Ovary (tissue), 9 donors: ENCODE results near the gene FBLN2. TPM values are rescaled to one million over a fixed set of nuclear protein-coding genes. Genes with fewer than 3 reads are reported as not detected.
A peak's percentile ranks its signal among the peaks of the same experiment; 100 is the strongest.

ENCODE experiments used
- DNase-seq, 5 donors: peaks; one replicate each; pipeline ENCODE4 v3.0.0-alpha.2; 2019 to 2020
- H3K27ac ChIP-seq, 2 donors: fragments of 200-600 bp; one replicate each; pipeline versions ENCODE4 v1.5.1 to v1.8.0; 2019 to 2022
- H3K27me3 ChIP-seq: fragments of 200-600 bp; one replicate; pipeline ENCODE4 v1.8.0; 2022
- H3K36me3 ChIP-seq: fragments of 200-600 bp; sonication (generic); one replicate; pipeline ENCODE4 v1.5.1; 2019
- H3K4me1 ChIP-seq: one replicate; pipeline ENCODE4 v1.8.1; 2013; ENCODE audit warnings: mild to moderate bottlenecking, moderate library complexity; ENCODE audit not compliant: insufficient read depth
- H3K4me3 ChIP-seq: fragments of 200-600 bp; sonication (generic); one replicate; pipeline ENCODE4 v1.5.1; 2017
- H3K9me3 ChIP-seq, 2 donors: fragments of 200-600 bp in 1 of 2; sonication (generic) in 1 of 2; one replicate each; pipeline versions ENCODE4 v1.5.1 to v1.8.1; 2013 to 2019; ENCODE audit warnings: mild to moderate bottlenecking in 1 of 2, moderate library complexity in 1 of 2
- CTCF ChIP-seq, 3 donors: fragments of 450-650 bp in 2 of 3; fragments of 200-600 bp in 1 of 3; IDR thresholded peaks; one replicate each; pipeline versions ENCODE4 v1.5.1 to v1.8.0; 2016 to 2022; ENCODE audit warnings: antibody characterized with exemption in 3 of 3, mild to moderate bottlenecking in 1 of 3
- EP300 ChIP-seq: sonication (generic); formaldehyde crosslinking; IDR thresholded peaks from one replicate; pipeline ENCODE4 v1.6.1; 2017; ENCODE audit warnings: antibody characterized with exemption
- POLR2A ChIP-seq: fragments of 450-650 bp; IDR thresholded peaks from one replicate; pipeline ENCODE4 v1.6.1; 2017; ENCODE audit warnings: antibody characterized with exemption, mild to moderate bottlenecking, moderate library complexity
- WGBS, 3 donors: extraction: QIAGEN DNeasy Blood & Tissue Kit in 1 of 3; methylation state at CpG; one replicate each; pipeline versions ENCODE4 v1.1.5 to v1.1.7; 2013 to 2017; 5-methylcytosine and 5-hydroxymethylcytosine counted together
- intact Hi-C, 4 donors: fragments of 100-400 bp; cut with DNase I; formaldehyde crosslinking; loops; one replicate each; pipeline versions ENCODE4 v1.11.0 to v1.15.1; 2022 to 2023
- polyA plus RNA-seq, 2 donors: library from polyadenylated mRNA; stranded (reverse); fragments of 200-250 nt in 1 of 2; fragments of 350-450 nt in 1 of 2; fragmentation: Illumina TruSeq in 1 of 2; extraction: RNeasy Lipid Tissue Mini Kit (QIAGEN cat#74804) in 1 of 2; gene quantifications; one replicate each; pipeline ENCODE4 v1.2.3, GENCODE V29; 2013 to 2014
- total RNA-seq, 7 donors: library from RNA; depleted of rRNA in 2 of 7; stranded (reverse); fragments of >200 nt in 2 of 7; fragmentation: NEBNext Ultra II Directional in 3 of 7; extraction: Animal tissue kit (Norgen Biotek cat#: 25700) in 3 of 7; gene quantifications; one replicate each; pipeline versions ENCODE4 v1.1.0 to v1.2.4, GENCODE V29; 2016 to 2023
- donor health status: DM: no; HTN: no; CAD: no; lungs with moderate emphysema.
- donor health status: DM: no; HTN: no; CAD: no.
- donor health status: Bipolar disorder and iron deficiency.
- donor health status: DM: yes; HTN: yes; CAD: no.
- donor health status: DM: no; HTN: no; CAD: no.
- donor health status: DM: yes; HTN: yes; CAD: no.

The FBLN2 gene
- total and polyA plus RNA-seq, 9 donors, result 4.0 to 18.2 (median 8.1) TPM

DNA sequence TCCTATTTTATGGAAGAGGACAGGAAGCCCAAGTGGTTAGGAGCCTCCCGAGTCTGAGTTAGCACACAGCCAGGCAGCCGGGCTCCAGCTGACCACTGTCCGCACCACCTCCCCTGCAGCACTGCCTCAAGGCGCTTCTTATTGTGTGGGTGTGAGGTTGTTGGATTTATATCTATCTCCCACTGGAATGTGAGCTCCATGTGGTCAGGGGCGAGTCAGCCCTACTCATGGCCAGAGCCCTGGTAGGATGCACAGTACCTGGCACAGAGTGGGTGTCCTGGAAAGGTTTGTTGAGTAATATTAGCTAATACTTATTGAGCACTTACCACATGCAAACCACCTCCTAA, 9.7 kb upstream of the FBLN2 start:
- Histone ChIP-seq H3K27ac (no peak overlapping the region), H3K9me3 (no peaks in the 10 kb centered on the region), H3K4me1 (no peaks in the 10 kb centered on the region), H3K27me3 (no peaks in the 10 kb centered on the region), H3K36me3 (no peaks in the 10 kb centered on the region), H3K4me3 (no peak overlapping the region)
- intact Hi-C loops, result no loop called here
- DNase-seq, result no peak
- TF ChIP-seq EP300 (no peak), POLR2A (no peak), CTCF (IDR thresholded peaks at IDR 0.05) (no peak)
- 64 to 76% (median 72%) methylated on average over 5 of the region's 5 CpGs for WGBS, 3 donors

GRCh38 chr3:13539671-13540070, 9.3 kb upstream of the FBLN2 start:
- intact Hi-C loops, result no loop called here
- WGBS, 3 donors, result 74 to 76% (median 76%) methylated on average over 8 of the region's 8 CpGs
- Histone ChIP-seq H3K27me3 (no peaks in the 10 kb centered on the region), H3K9me3 (no peaks in the 10 kb centered on the region), H3K27ac (no peak overlapping the region), H3K4me3 (no peak overlapping the region), H3K36me3 (no peaks in the 10 kb centered on the region), H3K4me1 (no peaks in the 10 kb centered on the region)
- TF ChIP-seq POLR2A (no peak), EP300 (no peak), CTCF (IDR thresholded peaks at IDR 0.05) (no peak)
- peak in 1 of 5 donors; percentile 16 for DNase-seq

DNA sequence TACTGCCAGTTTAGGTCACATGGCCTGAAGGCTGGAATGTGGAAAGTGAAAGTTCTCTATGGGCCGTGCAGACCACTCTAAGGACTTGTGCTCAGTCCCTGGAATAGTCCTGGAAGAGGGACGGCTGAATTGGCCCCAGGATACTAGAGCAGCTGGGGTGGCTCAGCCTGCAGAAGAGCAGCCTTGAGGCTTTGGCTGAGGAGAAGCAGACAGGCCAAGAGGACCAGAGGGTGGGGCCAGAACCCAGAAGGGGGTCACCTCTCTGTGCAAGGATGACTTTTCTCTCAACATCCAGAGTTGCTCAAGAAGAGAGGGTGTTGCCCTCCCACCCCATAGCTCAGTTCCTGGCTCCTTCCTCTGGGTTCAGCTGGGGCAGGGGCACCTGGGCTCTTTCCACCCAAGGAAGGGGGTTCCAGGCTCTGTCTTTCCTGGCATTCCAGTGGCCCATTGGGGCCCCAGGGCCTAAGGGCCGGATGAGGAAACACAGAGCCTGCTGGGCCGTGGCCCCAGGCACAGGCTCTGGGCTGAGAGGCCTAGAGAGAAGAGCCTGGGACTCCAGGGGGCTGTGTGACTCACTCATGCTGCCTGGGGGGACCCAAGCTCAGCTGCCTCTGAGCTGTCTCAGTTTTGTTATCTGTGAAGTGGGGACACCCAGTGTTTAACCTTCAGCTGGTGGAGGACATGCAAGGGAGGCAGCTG, 8.5 kb upstream of the FBLN2 start:
- Histone ChIP-seq H3K36me3 (no peaks in the 10 kb centered on the region), H3K4me1 (no peaks in the 10 kb centered on the region), H3K27ac (no peak overlapping the region), H3K27me3 (no peaks in the 10 kb centered on the region), H3K9me3 (no peaks in the 10 kb centered on the region), H3K4me3 (no peak overlapping the region)
- WGBS, 3 donors, result 45 to 63% (median 53%) methylated on average over 4 of the region's 4 CpGs
- intact Hi-C loops, result no loop called here
- TF ChIP-seq POLR2A (no peak), EP300 (no peak), CTCF (IDR thresholded peaks at IDR 0.05) (no peak)
- peak in 1 of 5 donors; percentile 15 for DNase-seq

- Histone ChIP-seq H3K4me3 (no peak overlapping the region), H3K27me3 (no peaks in the 10 kb centered on the region), H3K4me1 (peaks cover 1% of the 10 kb centered on the region), H3K36me3 (no peaks in the 10 kb centered on the region), H3K27ac (no peak overlapping the region), H3K9me3 (no peaks in the 10 kb centered on the region)
- TF ChIP-seq POLR2A (no peak), CTCF (IDR thresholded peaks at IDR 0.05) (no peak), EP300 (no peak)
- WGBS, 3 donors, result 50 to 70% (median 54%) methylated on average over 3 of the region's 3 CpGs
- DNase-seq, result no peak
- intact Hi-C loops, result no loop called here
Measured at GRCh38 chr3:13541691-13542090, 7.2 kb upstream of the FBLN2 start.
